Natural killer cell (primary cell): ENCODE results near the gene CAPN11. TPM values are rescaled to one million over a fixed set of nuclear protein-coding genes. Genes with fewer than 3 reads are reported as not detected.

Source experiments
- ATAC-seq, 3 donors: fragments of 150-1000 bp in 2 of 3; fragments of 200-7000 bp in 1 of 3; cut with Tn5 transposase; 1 replicate in 1 of 3; 2 replicates in 2 of 3; pipeline ENCODE4 v1.10.0; 2021; ENCODE audit warnings: mild to moderate bottlenecking in 2 of 3, moderate library complexity in 2 of 3
- DNase-seq, 2 donors: peaks; one replicate each; pipeline versions ENCODE4 v3.0.0 to v3.0.0-alpha.2; 2013 to 2021; ENCODE audit warnings: mixed read lengths in 1 of 2
- H3K27ac ChIP-seq: one replicate; pipeline ENCODE4 v1.5.1; 2013; ENCODE audit warnings: mild to moderate bottlenecking, low read length
- H3K27me3 ChIP-seq: one replicate; pipeline ENCODE4 v1.6.1; 2013; ENCODE audit warnings: low read length; ENCODE audit not compliant: control insufficient read depth, insufficient read depth
- H3K36me3 ChIP-seq: one replicate; pipeline ENCODE4 v1.6.1; 2013; ENCODE audit warnings: low read length; ENCODE audit not compliant: control insufficient read depth, insufficient read depth
- H3K4me1 ChIP-seq: one replicate; pipeline ENCODE4 v1.6.1; 2013; ENCODE audit warnings: low read length; ENCODE audit not compliant: control insufficient read depth, insufficient read depth
- H3K4me3 ChIP-seq: one replicate; pipeline ENCODE4 v1.5.1; 2013; ENCODE audit warnings: low read length
- H3K9me3 ChIP-seq: one replicate; pipeline ENCODE4 v1.6.1; 2013; ENCODE audit warnings: low read length; ENCODE audit not compliant: control insufficient read depth, insufficient read depth
- H3K27ac Mint-ChIP-seq, 2 donors: one replicate each; pipeline ENCODE4 v1.8.0; 2022; ENCODE audit warnings: mild to moderate bottlenecking in 2 of 2, mixed read lengths in 2 of 2, moderate library complexity in 1 of 2
- H3K27me3 Mint-ChIP-seq, 2 donors: one replicate each; pipeline ENCODE4 v1.8.0; 2022; ENCODE audit warnings: low read depth in 2 of 2, mixed read lengths in 2 of 2
- H3K36me3 Mint-ChIP-seq: one replicate; pipeline ENCODE4 v1.8.0; 2022; ENCODE audit warnings: mixed read lengths
- H3K4me1 Mint-ChIP-seq, 2 donors: one replicate each; pipeline ENCODE4 v1.8.0; 2022; ENCODE audit warnings: mixed read lengths in 2 of 2
- H3K4me3 Mint-ChIP-seq: one replicate; pipeline ENCODE4 v1.8.0; 2022; ENCODE audit warnings: mild to moderate bottlenecking, moderate library complexity, mixed read lengths
- H3K9me3 Mint-ChIP-seq, 2 donors: one replicate each; pipeline ENCODE4 v1.8.0; 2022; ENCODE audit warnings: mixed read lengths in 2 of 2
- CTCF ChIP-seq: fragments of 200-600 bp; IDR thresholded peaks from one replicate; pipeline ENCODE4 v1.8.0; 2022; ENCODE audit warnings: antibody characterized with exemption
- WGBS: methylation state at CpG from one replicate; pipeline ENCODE4 v1.1.7; 2013; ENCODE audit warnings: missing lambda C conversion rate; ENCODE audit not compliant: insufficient coverage; 5-methylcytosine and 5-hydroxymethylcytosine counted together
- intact Hi-C: fragments of 100-400 bp; cut with micrococcal nuclease; formaldehyde crosslinking; loops from one replicate; pipeline ENCODE4 v1.14.2; 2022
- total RNA-seq, 4 donors: library from RNA; stranded (reverse); fragments of 120-200 nt in 1 of 4; gene quantifications; one replicate each; pipeline versions ENCODE4 v1.2.3 to v1.2.4, GENCODE V29; 2013 to 2022

CAPN11 gene
- total RNA-seq, 3 donors from 2014 or later (not counting 1 experiment from before 2014, with no cell fraction given): not detected

DNA sequence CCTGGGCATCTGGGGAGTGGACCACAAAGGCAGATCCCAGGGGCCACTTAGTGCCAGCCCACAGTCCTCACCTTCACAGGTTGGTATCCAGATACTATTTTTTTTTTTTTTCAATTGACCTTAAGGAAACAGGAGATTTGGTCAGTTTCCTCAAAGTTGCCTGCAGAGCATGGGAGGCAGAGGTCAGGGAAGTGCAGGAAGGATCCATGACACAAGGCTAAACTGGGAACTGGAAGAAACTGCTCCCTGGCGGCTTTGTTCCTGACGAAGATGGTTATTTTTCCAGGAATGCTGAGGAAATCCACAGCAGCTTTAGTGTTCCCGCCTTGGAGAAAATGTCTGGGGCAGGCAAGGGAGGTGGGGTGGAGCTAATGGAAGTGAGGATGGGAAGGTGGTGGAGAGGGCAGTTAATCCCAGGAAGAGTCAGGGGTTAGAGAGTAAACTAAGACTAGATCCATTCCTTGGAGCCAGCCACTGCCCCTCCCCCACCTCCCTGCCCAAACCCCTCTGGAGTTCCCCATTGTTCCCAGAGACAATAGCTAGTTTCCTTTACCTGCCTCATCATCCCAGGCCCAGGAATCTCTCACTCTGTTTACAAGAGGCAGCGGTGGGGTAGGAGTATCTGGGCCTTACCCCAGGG is 43.8 kb downstream of the CAPN11 start:
- Mint-ChIP-seq H3K36me3 (no peaks in the 10 kb centered on the region), H3K27ac (no peak overlapping the region), H3K27me3 (peaks cover 0 to 3% of the 10 kb centered on the region in 2 donors), H3K4me1 (no peaks in the 10 kb centered on the region), H3K4me3 (no peak overlapping the region), H3K9me3 (no peaks in the 10 kb centered on the region)
- Histone ChIP-seq H3K4me3 (no peak overlapping the region), H3K27ac (no peak overlapping the region), H3K4me1 (no peaks in the 10 kb centered on the region), H3K9me3 (no peaks in the 10 kb centered on the region), H3K36me3 (no peaks in the 10 kb centered on the region), H3K27me3 (no peaks in the 10 kb centered on the region)
- intact Hi-C loops: no loop called here
- DNase-seq: no peak
- TF ChIP-seq CTCF: no peak
- WGBS: 92% methylated on average over 4 of the region's 4 CpGs
- no peak for ATAC-seq

- Histone ChIP-seq H3K4me1 (no peaks in the 10 kb centered on the region), H3K27ac (no peak overlapping the region), H3K9me3 (no peaks in the 10 kb centered on the region), H3K27me3 (no peaks in the 10 kb centered on the region), H3K4me3 (no peak overlapping the region), H3K36me3 (no peaks in the 10 kb centered on the region)
- no peak for TF ChIP-seq CTCF
- Mint-ChIP-seq H3K4me3 (no peak overlapping the region), H3K27me3 (peaks cover 2 to 3% of the 10 kb centered on the region in 2 donors), H3K9me3 (no peaks in the 10 kb centered on the region), H3K27ac (no peak overlapping the region), H3K4me1 (no peaks in the 10 kb centered on the region), H3K36me3 (no peaks in the 10 kb centered on the region)
- WGBS: 94% methylated on average over 11 of the region's 11 CpGs
- intact Hi-C loops: no loop called here
- DNase-seq (no peak), ATAC-seq (no peak)
These were observed 44.5 kb downstream of the CAPN11 start for GRCh38 chr6:44202972-44203750.

- 89% methylated on average over 6 of the region's 6 CpGs for WGBS
- Mint-ChIP-seq H3K36me3 (no peaks in the 10 kb centered on the region), H3K4me1 (no peaks in the 10 kb centered on the region), H3K27me3 (peaks cover 7 to 10% of the 10 kb centered on the region in 2 donors), H3K4me3 (no peak overlapping the region), H3K9me3 (no peaks in the 10 kb centered on the region), H3K27ac (no peak overlapping the region)
- intact Hi-C loops: no loop called here
- Histone ChIP-seq H3K36me3 (no peaks in the 10 kb centered on the region), H3K4me3 (no peak overlapping the region), H3K9me3 (no peaks in the 10 kb centered on the region), H3K4me1 (no peaks in the 10 kb centered on the region), H3K27me3 (no peaks in the 10 kb centered on the region), H3K27ac (no peak overlapping the region)
- ATAC-seq: no peak
- DNase-seq: no peak
- no peak for TF ChIP-seq CTCF
These were observed 45.3 kb downstream of the CAPN11 start for GRCh38 chr6:44203955-44204354.
